RCC 7860 (cell line): ENCODE data around the gene MAGI1.
"Not testable (repeated sequence)": the region's sequence is repeated elsewhere in the genome, so short reads cannot be mapped to it uniquely, and the experiment has no call there.

Experiments
- DNase-seq: peaks from one replicate; pipeline ENCODE4 v3.0.0-alpha.2; 2015; ENCODE audit warnings: low spot score
- FAIRE-seq: peaks from 2 replicates; lab custom pipeline; 2012; peaks lifted over from hg19 to GRCh38; lab: Jason Lieb, UNC

The MAGI1 gene

DNA sequence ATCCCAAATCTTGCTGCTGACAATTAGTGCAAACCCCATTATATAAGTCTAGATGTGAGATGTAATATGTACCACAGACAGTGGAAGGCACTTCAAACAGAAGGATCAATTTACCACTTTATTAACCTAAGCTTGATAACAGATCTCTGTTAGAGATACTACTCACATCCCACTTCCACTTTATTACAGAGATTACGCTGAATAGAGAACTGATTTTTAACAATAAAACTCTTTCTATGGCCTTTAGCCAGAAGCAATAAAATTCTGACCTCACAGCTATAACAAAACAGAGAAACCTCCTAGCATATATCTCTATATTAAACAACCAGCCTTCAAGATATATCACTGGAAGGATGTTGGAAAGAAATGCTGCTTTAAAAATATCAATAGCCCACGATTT, 517.7 kb downstream of the MAGI1 start:
- DNase-seq (no peak), FAIRE-seq (no peak)

DNA sequence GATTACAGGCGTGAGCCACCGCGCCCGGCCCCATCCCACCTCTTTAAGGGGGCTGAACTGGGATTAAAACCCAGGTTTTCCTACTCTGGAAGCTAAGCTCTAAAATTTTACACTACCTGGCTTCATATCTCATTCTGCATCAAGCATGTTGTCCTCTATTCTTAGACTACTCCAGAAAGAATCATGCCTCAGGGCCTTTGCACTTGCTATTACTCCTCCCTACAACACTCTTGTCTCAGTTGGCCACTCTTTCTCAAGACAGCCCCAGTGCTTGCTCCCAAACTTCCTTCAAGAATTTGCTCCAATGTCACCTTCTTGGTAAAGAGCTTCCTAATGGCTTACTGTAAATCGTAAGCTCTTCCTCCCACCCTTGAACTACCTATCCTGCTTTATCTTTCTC, 521.7 kb downstream of the MAGI1 start:
- no peak for FAIRE-seq
- DNase-seq, result no peak

DNA sequence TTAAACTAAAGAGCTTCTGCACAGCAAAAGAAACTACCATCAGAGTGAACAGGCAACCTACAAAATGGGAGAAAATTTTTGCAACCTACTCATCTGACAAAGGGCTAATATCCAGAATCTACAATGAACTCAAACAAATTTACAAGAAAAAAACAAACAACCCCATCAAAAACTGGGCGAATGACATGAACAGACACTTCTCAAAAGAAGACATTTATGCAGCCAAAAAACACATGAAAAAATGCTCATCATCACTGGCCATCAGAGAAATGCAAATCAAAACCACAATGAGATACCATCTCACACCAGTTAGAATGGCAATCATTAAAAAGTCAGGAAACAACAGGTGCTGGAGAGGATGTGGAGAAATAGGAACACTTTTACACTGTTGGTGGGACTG, 524.4 kb downstream of the MAGI1 start:
- not testable (repeated sequence) for FAIRE-seq, DNase-seq

DNA sequence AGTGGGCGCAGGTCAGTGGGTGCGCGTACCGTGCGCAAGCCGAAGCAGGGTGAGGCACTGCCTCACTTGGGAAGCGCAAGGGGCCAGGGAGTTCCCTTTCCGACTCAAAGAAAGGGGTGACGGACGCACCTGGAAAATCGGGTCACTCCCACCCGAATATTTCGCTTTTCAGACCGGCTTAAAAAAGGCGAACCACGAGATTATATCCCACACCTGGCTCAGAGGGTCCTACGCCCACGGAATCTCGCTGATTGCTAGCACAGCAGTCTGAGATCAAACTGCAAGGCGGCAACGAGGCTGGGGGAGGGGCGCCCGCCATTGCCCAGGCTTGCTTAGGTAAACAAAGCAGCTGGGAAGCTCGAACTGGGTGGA, 529.3 kb downstream of the MAGI1 start:
- not testable (repeated sequence) for FAIRE-seq, DNase-seq

DNA sequence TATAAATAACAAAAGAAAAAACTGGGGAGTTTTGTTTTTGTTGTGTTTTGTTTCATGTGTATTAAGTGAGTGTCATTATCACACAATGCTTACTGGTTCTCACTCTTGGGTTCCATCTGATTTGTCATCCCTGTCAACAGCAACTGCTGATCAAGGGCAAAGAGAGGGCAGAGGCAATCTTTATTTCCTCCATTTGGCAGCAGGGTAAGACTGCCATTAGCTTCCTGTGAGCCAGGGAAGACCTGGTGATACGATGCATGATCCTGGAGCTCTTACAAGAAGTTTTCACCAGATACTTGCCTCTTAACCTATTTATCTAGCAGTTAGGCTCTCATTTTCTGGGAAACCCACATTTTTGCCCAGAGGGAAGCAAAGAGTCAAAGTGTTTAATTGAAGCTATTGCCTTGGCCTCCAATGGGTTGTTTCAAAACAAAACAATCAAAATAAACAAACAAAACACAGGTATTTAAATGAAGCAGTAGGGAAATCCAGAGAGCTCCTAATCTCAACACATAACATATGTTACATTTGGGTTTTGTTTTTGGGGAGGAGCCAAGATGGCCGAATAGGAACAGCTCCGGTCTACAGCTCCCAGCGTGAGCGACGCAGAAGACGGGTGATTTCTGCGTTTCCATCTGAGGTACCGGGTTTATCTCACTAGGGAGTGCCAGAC, 529.8 kb downstream of the MAGI1 start:
- DNase-seq (no peak), FAIRE-seq (no peak)

DNA sequence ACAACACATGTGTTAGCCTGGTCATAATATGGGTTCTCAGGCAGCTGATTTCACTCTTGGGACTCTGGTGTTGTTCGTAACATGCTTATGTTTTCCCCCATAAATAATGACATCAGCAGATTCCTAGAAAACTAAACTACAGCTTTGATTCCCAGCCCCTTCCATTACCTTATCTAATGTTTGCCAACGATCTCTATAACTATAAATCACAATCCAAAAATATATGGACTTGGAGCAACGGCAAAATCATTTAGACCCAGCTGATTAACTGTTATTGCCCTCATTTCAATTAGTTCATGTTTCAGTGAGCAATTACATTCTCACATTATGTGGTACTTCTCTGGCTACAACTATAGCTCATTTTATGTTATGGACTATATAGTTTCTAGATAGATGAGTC, 531.3 kb downstream of the MAGI1 start:
- FAIRE-seq (no peak), DNase-seq (no peak)

DNA sequence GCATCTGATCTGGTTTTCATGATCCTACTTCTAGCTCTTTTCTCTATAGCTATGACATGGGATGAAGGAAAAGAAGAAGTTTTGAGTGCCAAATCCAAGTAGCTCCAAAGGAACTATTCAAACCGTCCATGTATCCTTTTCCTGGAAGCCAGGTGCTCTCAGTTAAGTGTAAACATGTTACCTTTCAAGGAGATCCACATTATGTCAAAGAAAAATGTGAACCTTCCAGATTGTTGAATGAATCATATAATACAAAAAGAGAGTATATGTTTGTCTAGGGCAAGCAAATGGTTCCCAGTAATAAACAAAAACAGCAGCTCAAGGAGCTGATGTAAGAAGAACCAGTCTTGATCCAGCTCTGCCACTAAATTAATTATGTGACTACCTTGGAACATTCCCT, 534.9 kb downstream of the MAGI1 start:
- no peak for FAIRE-seq
- no peak for DNase-seq

DNA sequence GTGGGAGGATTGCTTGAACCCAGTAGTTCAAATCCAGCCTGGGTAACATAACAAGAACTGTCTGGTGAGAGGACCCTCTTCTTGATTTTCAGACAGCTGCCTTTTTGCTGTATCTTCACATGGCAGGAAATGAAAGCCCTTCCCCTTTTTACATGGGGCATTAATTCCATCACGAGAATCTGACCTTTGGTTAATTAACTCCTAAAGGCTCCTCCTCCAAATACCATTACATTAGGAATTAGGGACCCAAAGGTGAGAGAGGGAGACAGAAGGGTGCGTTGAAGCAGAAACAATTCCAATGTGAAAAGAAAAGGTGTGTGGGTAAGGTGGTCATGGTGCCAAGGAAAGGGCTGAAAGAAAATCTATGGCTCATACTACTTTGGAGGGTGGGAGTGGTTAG, 536.2 kb downstream of the MAGI1 start:
- DNase-seq (no peak), FAIRE-seq (no peak)

DNA sequence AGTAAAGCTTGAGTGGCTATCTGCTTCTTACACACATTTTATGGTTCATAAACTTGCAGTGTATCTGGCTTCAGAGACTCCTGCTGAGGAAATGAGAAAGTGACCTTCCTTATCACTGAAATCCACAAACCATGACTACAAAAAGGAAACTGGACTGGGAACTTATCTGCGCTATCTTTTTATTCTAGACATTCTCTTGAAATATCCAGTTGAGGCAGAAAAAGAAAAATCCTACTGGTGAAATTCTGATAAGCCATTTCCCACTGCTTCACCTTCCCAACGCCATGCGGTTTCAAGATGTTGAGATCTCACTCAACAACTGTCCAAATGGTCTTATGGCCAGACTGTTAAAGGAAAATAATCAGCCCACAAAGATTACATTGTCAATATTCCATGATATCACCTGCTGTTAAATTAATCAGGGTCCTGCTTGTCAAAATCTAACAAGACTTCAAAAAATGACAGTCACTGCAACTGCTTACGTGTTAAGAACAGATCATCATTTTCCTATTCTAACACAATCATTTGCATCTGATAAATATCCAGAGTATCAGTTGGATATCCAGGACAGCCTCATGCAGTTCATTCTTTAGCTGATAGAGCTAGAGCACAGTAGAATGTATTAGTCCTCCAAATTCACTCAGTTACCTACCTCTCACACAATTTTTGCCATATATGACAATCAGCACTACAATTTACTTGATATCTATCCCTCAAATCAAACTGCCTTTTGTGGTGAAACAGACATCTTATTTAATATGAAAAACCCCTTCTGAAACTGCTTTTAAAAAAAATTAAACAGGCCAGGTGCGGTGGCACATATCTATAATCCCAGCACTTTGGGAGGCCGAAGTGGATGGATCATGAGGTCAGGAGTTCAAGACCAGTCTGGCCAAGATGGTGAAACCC, 538.1 kb downstream of the MAGI1 start:
- FAIRE-seq, result peak; percentile 74
- no peak for DNase-seq

- FAIRE-seq (no peak), DNase-seq (no peak)
Measured at GRCh38 chr3:65497846-65498245, 540.9 kb downstream of the MAGI1 start.

DNA sequence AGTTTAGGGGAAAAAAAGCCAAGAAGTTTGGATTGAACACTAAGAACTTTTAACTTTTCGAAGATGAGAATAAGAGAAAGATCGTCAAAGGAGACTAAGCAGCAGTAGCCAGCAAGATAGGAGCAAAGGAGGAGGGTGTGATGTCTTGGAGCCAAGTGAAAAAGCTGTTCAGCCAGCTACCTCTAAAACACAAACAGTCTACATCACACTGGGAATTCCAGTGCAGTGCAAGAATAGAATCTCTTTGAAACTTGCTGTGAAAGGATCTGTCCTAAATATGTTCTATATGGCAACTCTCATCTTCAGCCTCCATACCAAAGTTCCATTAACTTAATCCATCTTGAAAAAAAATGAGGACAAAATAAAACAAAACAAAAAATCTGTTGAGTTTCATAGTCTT, 541.5 kb downstream of the MAGI1 start:
- DNase-seq (no peak), FAIRE-seq (no peak)

DNA sequence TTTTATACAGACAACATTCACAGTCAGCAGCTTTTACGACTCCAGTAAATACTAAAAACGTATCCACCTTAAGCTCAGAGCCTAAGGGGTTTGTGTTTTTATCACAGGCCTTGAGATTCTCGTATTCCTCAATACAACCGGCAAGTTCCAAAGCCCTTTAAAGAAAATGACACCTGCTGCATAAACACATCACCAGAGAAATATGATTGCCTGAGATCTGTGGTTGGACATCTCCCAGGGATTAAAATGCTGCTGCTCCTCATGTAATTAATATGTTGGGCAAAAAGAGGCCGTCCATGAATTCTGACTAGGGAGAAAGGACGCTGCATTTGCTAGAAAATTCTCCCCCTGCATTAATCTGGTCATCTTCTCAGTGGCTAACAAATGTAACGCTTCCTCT, 544.8 kb downstream of the MAGI1 start:
- FAIRE-seq, result no peak

GRCh38 chr3:65493371-65493882, 545.3 kb downstream of the MAGI1 start:
- DNase-seq (no peak), FAIRE-seq (no peak)

More for the DNA sequence above, 544.8 kb downstream of the MAGI1 start:
- no peak for DNase-seq

DNA sequence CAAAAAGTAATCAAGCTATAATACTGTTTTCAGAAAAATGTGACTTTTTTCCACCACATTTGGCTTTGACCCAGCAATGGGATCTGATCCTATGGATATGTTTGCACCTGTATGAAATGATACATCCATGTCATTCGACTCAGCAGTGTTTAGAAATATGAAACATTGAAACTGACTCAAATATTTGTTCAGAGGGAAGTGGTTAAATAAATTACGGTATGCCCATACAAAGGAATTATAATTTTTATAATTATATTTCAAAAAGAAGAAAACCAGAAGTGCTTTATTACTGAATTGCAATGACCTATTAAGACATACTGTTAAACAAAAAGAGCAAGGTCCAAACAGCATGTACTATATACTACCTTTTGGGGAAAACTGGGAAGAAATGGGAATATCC, 546.5 kb downstream of the MAGI1 start:
- FAIRE-seq (no peak), DNase-seq (no peak)

DNA sequence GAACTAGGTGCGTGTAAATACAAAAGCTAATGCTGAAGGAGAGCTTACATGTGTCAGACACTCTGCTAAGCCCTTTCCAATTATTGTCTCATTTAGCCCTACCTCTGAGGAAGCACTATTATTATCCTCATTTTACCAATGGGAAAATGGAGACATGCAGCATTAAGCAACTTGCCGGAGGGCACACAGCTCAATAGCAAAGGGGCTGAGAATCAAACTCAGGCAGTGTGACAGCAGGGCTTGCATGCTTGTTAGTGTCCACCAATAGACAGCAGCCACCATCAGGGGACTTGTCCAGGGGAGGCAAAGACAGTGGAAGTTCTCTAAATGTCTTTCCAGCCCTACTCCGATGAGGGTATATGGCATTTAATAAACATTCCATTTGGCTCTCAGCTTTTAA, 548.6 kb downstream of the MAGI1 start:
- no peak for DNase-seq
- no peak for FAIRE-seq

DNA sequence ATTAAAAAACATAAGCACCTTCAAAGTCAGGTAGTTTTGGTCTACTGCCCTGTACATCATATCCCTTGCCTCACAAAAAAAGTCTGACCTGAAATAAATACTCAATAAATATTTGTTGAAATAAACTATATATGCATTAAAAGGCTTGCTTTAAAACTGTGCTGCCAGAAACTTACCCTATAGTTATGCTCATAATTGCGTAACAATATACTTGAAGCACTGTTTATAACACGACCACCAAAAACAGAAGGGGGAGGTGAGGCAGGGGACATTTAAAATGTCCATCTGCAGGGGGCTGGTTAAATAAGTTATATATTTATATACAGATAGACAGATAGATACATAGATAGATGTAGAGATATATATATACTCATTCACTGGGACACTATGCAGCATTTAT, 549.5 kb downstream of the MAGI1 start:
- no peak for DNase-seq
- FAIRE-seq, result no peak

GRCh38 chr3:65485826-65486469, 552.8 kb downstream of the MAGI1 start:
- no peak for FAIRE-seq
- no peak for DNase-seq

GRCh38 chr3:65484964-65485363, 553.8 kb downstream of the MAGI1 start:
- no peak for FAIRE-seq
- DNase-seq, result no peak

- FAIRE-seq, result no peak
- no peak for DNase-seq
Measured at GRCh38 chr3:65483480-65483879, 555.2 kb downstream of the MAGI1 start.

- FAIRE-seq (no peak), DNase-seq (no peak)
Measured at GRCh38 chr3:65483011-65483410, 555.7 kb downstream of the MAGI1 start.

DNA sequence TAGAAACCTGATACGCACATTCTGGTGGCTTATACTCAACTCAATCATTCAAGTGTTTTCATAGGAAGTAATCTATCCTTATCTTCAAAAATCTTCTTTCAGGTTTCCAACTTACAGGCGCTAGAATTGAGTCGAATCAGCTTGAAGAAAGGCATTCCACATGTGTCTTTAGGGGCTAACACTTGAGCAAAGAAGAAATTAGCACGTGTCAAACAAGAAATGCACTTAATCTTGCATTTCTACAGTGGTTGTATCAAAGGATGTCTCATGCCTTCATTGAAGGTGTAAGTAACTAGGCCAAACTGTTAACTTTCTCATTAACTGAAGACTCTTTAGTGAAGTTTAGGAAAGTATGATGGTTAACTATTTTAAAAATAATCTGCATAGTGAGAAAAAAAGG, 557.6 kb downstream of the MAGI1 start:
- no peak for FAIRE-seq
- DNase-seq, result no peak

DNA sequence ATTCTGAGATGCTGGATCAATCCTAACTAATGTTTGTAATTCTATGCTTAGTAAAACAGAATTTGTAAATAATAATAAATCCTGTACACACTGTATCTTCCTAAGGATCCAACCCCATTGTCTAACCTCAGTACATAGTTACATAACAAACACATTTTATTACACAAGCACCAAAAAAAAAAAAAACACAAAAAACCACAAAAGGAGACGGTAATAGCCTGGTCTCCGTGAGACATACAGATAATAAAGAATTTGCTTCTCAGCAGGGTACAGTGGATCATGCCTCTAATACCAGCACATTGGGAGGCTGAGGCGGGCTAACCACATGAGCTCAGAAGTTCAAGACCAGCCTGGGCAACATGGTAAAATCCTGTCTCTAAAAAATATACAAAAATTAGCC, 558.7 kb downstream of the MAGI1 start:
- FAIRE-seq, result no peak
- no peak for DNase-seq
